HFF-Myc (cell line): Measurements from ENCODE around the gene CCDC150.
"Not testable (repeated sequence)": the region's sequence is repeated elsewhere in the genome, so short reads cannot be mapped to it uniquely, and the experiment has no call there.

Source experiments
- DNase-seq: peaks from one replicate; pipeline ENCODE4 v3.0.0-alpha.2; 2011; ENCODE audit warnings: low read depth; ENCODE audit errors: extremely low read depth
- H3K4me3 ChIP-seq: replicated peaks from 2 replicates; pipeline ENCODE4 v1.5.1; 2011; ENCODE audit warnings: low read depth, mild to moderate bottlenecking, control low read depth, low read length
- TF ChIP-seq, protein P1 (sequence below): IDR thresholded peaks from 2 replicates; pipeline ENCODE4 v1.5.1; 2012; ENCODE audit warnings: mild to moderate bottlenecking, low read depth, low read length, control low read depth; ENCODE audit errors: missing control alignments

CCDC150 gene

DNA sequence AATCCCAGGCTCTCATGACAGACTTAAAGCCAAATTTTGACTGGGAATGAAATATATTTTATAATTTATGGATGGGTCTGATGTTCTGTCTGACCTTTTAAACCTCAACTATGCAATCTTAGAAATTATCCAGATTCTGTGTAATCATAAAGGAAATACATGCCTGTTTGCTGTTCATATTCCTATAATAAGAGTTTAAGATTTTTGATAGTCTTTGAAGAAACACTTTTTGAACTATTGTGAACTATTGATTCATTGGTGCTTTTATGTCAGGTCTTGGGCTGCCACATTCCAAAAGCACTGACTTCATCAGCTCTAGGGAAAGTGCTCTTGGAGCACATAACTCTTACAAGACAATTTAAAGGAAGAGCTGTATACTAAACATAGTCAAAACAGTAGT lies 64.2 kb downstream of the CCDC150 start:
- no peak for DNase-seq
- no peak overlapping the region for H3K4me3 ChIP-seq
- TF ChIP-seq, protein P1, sequence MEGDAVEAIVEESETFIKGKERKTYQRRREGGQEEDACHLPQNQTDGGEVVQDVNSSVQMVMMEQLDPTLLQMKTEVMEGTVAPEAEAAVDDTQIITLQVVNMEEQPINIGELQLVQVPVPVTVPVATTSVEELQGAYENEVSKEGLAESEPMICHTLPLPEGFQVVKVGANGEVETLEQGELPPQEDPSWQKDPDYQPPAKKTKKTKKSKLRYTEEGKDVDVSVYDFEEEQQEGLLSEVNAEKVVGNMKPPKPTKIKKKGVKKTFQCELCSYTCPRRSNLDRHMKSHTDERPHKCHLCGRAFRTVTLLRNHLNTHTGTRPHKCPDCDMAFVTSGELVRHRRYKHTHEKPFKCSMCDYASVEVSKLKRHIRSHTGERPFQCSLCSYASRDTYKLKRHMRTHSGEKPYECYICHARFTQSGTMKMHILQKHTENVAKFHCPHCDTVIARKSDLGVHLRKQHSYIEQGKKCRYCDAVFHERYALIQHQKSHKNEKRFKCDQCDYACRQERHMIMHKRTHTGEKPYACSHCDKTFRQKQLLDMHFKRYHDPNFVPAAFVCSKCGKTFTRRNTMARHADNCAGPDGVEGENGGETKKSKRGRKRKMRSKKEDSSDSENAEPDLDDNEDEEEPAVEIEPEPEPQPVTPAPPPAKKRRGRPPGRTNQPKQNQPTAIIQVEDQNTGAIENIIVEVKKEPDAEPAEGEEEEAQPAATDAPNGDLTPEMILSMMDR = no peak

DNA sequence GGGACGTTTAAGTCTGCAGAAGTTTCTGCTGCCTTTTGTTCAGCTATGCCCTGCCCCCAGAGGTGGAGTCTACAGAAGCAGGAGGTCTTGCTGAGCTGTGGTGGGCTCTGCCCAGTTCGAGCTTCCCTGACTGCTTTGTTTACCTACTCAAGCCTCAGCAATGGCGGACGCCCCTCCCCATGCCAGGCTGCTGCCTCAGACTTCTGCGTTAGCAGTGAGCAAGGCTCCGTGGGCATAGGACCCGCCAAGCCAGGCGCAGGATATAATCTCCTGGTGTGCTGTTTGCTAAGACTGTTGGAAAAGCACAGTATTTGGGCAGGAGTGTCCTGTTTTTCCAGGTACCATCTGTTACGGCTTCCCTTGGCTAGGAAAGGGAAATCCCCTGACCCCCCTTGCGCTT lies 70.5 kb downstream of the CCDC150 start:
- not testable (repeated sequence) for H3K4me3 ChIP-seq, DNase-seq

DNA sequence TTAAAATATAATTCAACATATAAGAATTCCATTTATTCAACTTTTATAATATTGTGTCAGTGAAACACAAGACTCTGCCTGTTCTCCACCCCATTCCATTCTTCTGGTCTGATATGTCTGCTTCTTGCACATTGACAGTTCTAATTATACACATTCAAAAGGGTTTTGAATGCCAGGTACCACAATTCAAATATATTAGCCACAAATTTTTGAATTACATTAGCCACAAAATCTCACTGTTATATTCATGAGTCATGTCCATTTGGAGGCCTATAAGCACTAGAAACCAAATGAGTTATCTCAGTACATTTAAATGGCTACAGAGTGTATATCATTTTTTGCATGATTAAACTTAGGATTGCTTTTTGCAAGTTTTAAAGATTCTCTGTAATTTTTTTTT lies 72.1 kb downstream of the CCDC150 start:
- TF ChIP-seq, protein P1 = no peak
- H3K4me3 ChIP-seq = no peak overlapping the region
- no peak for DNase-seq

DNA sequence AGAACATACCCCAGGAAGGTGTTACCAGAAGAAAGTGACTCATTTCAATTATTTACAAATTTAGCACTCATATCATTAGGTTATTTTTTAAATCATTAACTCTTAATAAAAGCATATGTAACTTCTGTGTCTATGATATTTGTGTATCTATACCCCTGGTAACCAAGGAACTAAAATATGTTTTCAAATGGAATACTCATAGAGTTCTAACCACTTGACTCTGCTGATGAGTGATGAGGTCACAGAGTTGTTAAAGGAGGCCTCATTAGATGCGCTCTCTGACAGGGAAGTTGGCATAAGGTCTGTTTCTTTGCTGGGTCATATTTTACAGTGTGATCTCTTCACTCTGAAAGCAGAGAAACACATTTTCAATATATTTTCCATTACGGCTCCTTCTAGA lies 73.4 kb downstream of the CCDC150 start:
- DNase-seq = no peak
- H3K4me3 ChIP-seq = no peak overlapping the region
- TF ChIP-seq, protein P1 = no peak

DNA sequence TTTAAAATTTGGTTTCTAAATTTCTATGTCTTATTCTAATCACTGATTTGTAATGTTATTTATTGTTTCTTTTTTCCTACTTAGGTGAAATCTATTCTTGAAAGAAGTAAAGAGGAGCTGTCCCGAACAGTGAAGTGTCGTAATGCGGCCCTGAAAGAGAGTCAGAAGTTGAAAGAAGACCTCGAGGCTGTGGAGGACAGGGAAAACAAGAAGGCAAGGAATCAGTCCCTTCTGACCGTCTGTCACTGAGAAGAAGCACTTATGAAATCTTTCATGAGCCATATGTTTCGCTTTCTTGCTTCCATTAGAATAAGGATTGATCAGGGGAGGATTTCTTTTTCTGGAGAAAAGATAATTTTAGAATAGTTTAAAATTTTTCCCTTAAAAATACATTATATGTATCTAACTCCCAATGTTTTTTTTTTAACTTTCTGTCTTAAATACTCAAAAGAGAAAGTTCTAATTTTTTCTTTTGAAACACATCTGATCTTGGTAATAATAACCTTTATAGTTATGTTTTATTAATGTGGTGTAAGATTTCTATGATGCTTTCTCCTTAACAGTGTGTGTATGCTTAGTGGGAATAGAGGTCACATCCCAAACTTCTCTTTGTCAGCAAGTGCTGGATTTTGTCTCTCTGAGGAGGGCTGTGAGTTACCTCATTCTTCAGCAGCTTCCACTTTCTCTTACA lies 79.0 kb downstream of the CCDC150 start:
- TF ChIP-seq, protein P1 = no peak
- no peak for DNase-seq
- no peak overlapping the region for H3K4me3 ChIP-seq

DNA sequence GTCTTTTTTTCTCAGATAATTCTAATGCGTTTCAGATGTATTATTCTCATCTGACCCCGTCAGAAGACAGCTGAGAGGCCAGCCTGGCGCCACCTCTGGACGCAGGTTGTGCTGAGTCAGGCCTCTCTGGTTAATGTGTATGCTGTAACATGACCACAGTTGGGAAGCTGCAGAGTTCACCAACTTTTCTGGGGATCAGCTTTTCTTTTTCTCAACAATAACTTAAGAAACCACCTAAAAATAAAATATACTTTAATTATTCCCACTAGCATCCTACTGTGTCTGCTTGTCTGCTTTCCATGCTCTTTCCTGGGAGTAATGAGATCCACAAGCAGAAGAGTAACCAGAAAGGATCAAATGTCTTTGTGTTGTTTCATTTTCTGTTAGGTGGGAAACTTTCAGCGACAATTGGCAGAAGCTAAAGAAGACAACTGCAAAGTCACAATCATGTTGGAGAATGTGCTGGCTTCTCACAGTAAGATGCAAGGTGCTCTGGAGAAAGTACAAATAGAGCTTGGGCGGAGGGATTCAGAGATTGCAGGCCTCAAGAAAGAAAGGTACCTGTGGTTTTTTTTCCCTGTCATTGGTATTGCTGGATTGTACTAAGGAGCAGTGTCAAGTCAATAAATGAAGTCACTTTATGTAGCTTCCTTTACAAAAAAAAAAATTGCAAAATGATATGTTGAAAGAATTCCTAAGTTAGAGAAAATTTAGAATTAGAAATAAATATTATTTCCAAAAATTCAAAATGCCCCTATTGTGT lies 79.8 kb downstream of the CCDC150 start:
- TF ChIP-seq, protein P1 = peak; percentile 24
- no peak overlapping the region for H3K4me3 ChIP-seq
- DNase-seq = peak; percentile 48

DNA sequence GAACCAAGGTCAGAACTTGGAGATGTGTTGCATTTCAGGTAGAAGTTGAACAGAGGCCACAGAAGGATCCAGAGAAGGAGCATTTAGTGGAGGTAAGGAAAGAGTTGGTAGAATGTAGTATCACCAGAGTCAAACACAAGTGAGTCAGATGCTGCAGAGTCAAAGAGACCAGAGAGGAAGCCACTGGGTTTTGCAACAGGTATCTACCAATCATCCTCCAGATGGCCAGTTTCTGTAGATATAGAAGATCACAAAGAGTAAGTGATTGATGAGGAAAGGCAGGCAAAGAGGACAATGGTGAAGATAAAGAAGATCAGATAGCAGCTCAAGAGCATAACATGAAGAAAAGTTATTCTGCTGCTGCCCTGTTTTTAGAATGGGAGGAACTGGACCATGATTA lies 84.1 kb downstream of the CCDC150 start:
- H3K4me3 ChIP-seq = no peak overlapping the region
- no peak for DNase-seq
- TF ChIP-seq, protein P1 = no peak
